Immature natural killer cell (primary cell): ENCODE results near the gene MC3R. TPM values are rescaled to one million over a fixed set of nuclear protein-coding genes. Genes with fewer than 3 reads are reported as not detected.

ENCODE experiments used
- DNase-seq, 3 donors: peaks; one replicate each; pipeline ENCODE4 v3.0.0; 2022; ENCODE audit warnings: mixed read lengths in 1 of 3
- H3K27ac Mint-ChIP-seq, 6 donors: one replicate each; pipeline ENCODE4 v1.8.0; 2020; ENCODE audit warnings: mixed read lengths in 6 of 6, mild to moderate bottlenecking in 5 of 6, inconsistent platforms in 4 of 6, moderate library complexity in 3 of 6
- H3K27me3 Mint-ChIP-seq, 3 donors: one replicate each; pipeline ENCODE4 v1.8.0; 2020 to 2021; ENCODE audit warnings: low read depth in 3 of 3, mild to moderate bottlenecking in 3 of 3, mixed read lengths in 3 of 3, moderate library complexity in 3 of 3, inconsistent platforms in 1 of 3
- H3K36me3 Mint-ChIP-seq, 3 donors: one replicate each; pipeline ENCODE4 v1.8.0; 2020; ENCODE audit warnings: mixed read lengths in 3 of 3, inconsistent platforms in 2 of 3, mild to moderate bottlenecking in 2 of 3
- H3K4me1 Mint-ChIP-seq, 2 donors: one replicate each; pipeline ENCODE4 v1.8.0; 2020; ENCODE audit warnings: inconsistent platforms in 2 of 2, mild to moderate bottlenecking in 2 of 2, mixed read lengths in 2 of 2, moderate library complexity in 1 of 2
- H3K4me3 Mint-ChIP-seq, 5 donors: one replicate each; pipeline ENCODE4 v1.8.0; 2020; ENCODE audit warnings: mild to moderate bottlenecking in 5 of 5, mixed read lengths in 5 of 5, inconsistent platforms in 3 of 5, moderate library complexity in 3 of 5
- H3K9me3 Mint-ChIP-seq, 6 donors: one replicate each; pipeline ENCODE4 v1.8.0; 2020; ENCODE audit warnings: mild to moderate bottlenecking in 6 of 6, mixed read lengths in 6 of 6, inconsistent platforms in 4 of 6, moderate library complexity in 3 of 6
- polyA plus RNA-seq, 3 donors: library from polyadenylated mRNA; unstranded; fragments of 300-500 nt; fragmentation: Illumina TruSeq; gene quantifications; one replicate each; pipeline ENCODE4 v1.2.3, GENCODE V29; 2021

MC3R gene
- polyA plus RNA-seq, 3 donors from 2014 or later: not detected

- no peaks in the 10 kb centered on the region for H3K36me3 Mint-ChIP-seq
- no peaks in the 10 kb centered on the region for H3K4me1 Mint-ChIP-seq
- H3K4me3 Mint-ChIP-seq: no peak overlapping the region
- no peak overlapping the region for H3K27ac Mint-ChIP-seq
- DNase-seq: no peak
- H3K27me3 Mint-ChIP-seq: peaks cover 0 to 3% (median 1%) of the 10 kb centered on the region in 3 donors
- H3K9me3 Mint-ChIP-seq: no peaks in the 10 kb centered on the region
Measured at GRCh38 chr20:56274156-56274555, 25.6 kb downstream of the MC3R start.

GRCh38 chr20:56278196-56278595 lies 29.7 kb downstream of the MC3R start:
- H3K36me3 Mint-ChIP-seq: no peaks in the 10 kb centered on the region
- no peaks in the 10 kb centered on the region for H3K4me1 Mint-ChIP-seq
- no peak for DNase-seq
- no peak overlapping the region for H3K4me3 Mint-ChIP-seq
- peaks cover 0 to 6% (median 2%) of the 10 kb centered on the region in 3 donors for H3K27me3 Mint-ChIP-seq
- H3K27ac Mint-ChIP-seq: no peak overlapping the region
- H3K9me3 Mint-ChIP-seq: no peaks in the 10 kb centered on the region

GRCh38 chr20:56285496-56285895 lies 37.0 kb downstream of the MC3R start:
- peaks cover 1 to 6% (median 2%) of the 10 kb centered on the region in 3 donors for H3K27me3 Mint-ChIP-seq
- no peaks in the 10 kb centered on the region for H3K9me3 Mint-ChIP-seq
- no peak overlapping the region for H3K27ac Mint-ChIP-seq
- H3K36me3 Mint-ChIP-seq: no peaks in the 10 kb centered on the region
- no peak for DNase-seq
- no peak overlapping the region for H3K4me3 Mint-ChIP-seq
- no peaks in the 10 kb centered on the region for H3K4me1 Mint-ChIP-seq

GRCh38 chr20:56289652-56290051 lies 41.1 kb downstream of the MC3R start:
- Mint-ChIP-seq H3K27me3 (peaks cover 1 to 6% (median 6%) of the 10 kb centered on the region in 3 donors), H3K9me3 (no peaks in the 10 kb centered on the region), H3K4me1 (no peaks in the 10 kb centered on the region), H3K36me3 (no peaks in the 10 kb centered on the region), H3K27ac (no peak overlapping the region), H3K4me3 (no peak overlapping the region)
- DNase-seq: no peak

- no peaks in the 10 kb centered on the region for H3K9me3 Mint-ChIP-seq
- peaks cover 0 to 6% (median 3%) of the 10 kb centered on the region in 3 donors for H3K27me3 Mint-ChIP-seq
- H3K27ac Mint-ChIP-seq: no peak overlapping the region
- no peaks in the 10 kb centered on the region for H3K4me1 Mint-ChIP-seq
- H3K36me3 Mint-ChIP-seq: no peaks in the 10 kb centered on the region
- no peak for DNase-seq
- no peak overlapping the region for H3K4me3 Mint-ChIP-seq
Measured at GRCh38 chr20:56299362-56299761, 50.8 kb downstream of the MC3R start.

Other genes with a start within 250 kb of the MC3R start
- not detected for gene CBLN4, start 243.2 kb upstream of the MC3R start, polyA plus RNA-seq
- gene FAM210B, start 110.2 kb downstream of the MC3R start, polyA plus RNA-seq: 10 to 100 TPM; 15.2 to 29.7 (median 15.8) TPM
- gene AURKA, start 143.5 kb downstream of the MC3R start, polyA plus RNA-seq: 1 to 10 TPM; 1.1 to 2.2 (median 1.8) TPM
- gene CSTF1, start 143.9 kb downstream of the MC3R start, polyA plus RNA-seq: 10 to 100 TPM; 21.2 to 42.2 (median 30.6) TPM
- 1 to 10 TPM; 3.2 to 5.5 (median 3.5) TPM for gene CASS4, start 163.5 kb downstream of the MC3R start, polyA plus RNA-seq
- 100 to 1,000 TPM; 155 to 163 (median 161) TPM for gene RTF2, start 219.9 kb downstream of the MC3R start, polyA plus RNA-seq